Vagina (tissue), 2 donors: ENCODE measurements around the gene DNPH1.

Source experiments
- POLR2A ChIP-seq, 2 donors: fragments of 450-650 bp; IDR thresholded peaks; one replicate each; pipeline ENCODE4 v1.6.1; 2017; ENCODE audit warnings: antibody characterized with exemption in 2 of 2, mild to moderate bottlenecking in 2 of 2, moderate library complexity in 2 of 2
- POLR2AphosphoS5 ChIP-seq, 2 donors: sonication (generic); formaldehyde crosslinking; IDR thresholded peaks; one replicate each; pipeline ENCODE4 v1.9.0; 2017; ENCODE audit warnings: antibody characterized with exemption in 2 of 2, mild to moderate bottlenecking in 2 of 2, low read depth in 1 of 2; ENCODE audit not compliant: insufficient read depth in 1 of 2
- TF ChIP-seq, protein P1 (sequence below), 3 experiments: fragments of 450-650 bp in 2 of 3; fragments of 200-600 bp in 1 of 3; sonication (generic) in 1 of 3; IDR thresholded peaks; one replicate each; pipeline ENCODE4 v1.5.1; 2017 to 2019; ENCODE audit warnings: antibody characterized with exemption in 3 of 3, mild to moderate bottlenecking in 2 of 3, moderate library complexity in 2 of 3

- TF ChIP-seq, protein P1, sequence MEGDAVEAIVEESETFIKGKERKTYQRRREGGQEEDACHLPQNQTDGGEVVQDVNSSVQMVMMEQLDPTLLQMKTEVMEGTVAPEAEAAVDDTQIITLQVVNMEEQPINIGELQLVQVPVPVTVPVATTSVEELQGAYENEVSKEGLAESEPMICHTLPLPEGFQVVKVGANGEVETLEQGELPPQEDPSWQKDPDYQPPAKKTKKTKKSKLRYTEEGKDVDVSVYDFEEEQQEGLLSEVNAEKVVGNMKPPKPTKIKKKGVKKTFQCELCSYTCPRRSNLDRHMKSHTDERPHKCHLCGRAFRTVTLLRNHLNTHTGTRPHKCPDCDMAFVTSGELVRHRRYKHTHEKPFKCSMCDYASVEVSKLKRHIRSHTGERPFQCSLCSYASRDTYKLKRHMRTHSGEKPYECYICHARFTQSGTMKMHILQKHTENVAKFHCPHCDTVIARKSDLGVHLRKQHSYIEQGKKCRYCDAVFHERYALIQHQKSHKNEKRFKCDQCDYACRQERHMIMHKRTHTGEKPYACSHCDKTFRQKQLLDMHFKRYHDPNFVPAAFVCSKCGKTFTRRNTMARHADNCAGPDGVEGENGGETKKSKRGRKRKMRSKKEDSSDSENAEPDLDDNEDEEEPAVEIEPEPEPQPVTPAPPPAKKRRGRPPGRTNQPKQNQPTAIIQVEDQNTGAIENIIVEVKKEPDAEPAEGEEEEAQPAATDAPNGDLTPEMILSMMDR (IDR thresholded peaks at IDR 0.05): no peak
- no peak for TF ChIP-seq POLR2A (IDR thresholded peaks at IDR 0.05)
- no peak for TF ChIP-seq POLR2AphosphoS5 (IDR thresholded peaks at IDR 0.05; ENCODE audit: insufficient read depth in 1 of 2, low read depth in 1 of 2)
Observed at GRCh38 chr6:43175676-43176422, 53.4 kb downstream of the DNPH1 start.
